ENCODE measurements around the gene GDF10. TPM values are rescaled to one million over a fixed set of nuclear protein-coding genes. Genes with fewer than 3 reads are reported as not detected.

Gene GDF10
- total and polyA plus RNA-seq, 10 of the 15 experiments (the other 5 are each of a cell fraction or from before 2014, with no cell fraction given): not detected

DNA sequence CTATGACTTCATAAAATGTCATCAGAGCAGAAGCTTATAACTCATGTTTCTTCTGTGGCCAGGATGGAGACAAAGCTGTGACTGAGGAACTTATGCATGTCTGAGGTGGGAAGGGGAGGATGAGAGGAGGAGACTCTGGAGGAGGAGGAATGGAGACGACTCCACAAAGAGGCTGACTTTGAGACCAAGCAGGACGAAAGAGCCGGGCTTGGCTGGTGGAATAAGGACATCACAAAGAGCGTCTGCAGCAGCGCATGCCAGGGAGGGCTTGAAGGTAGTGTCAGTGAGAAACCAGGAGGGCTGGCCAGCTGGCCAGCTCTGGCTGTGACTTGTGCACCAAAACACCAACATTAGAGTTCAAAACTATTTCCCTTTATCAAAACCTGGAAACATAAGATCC is 16.1 kb downstream of the GDF10 start:
- no peak for TF ChIP-seq ZBTB40 (IDR thresholded peaks at IDR 0.05; ENCODE audit: borderline replicate concordance)
- TF ChIP-seq, protein P1, sequence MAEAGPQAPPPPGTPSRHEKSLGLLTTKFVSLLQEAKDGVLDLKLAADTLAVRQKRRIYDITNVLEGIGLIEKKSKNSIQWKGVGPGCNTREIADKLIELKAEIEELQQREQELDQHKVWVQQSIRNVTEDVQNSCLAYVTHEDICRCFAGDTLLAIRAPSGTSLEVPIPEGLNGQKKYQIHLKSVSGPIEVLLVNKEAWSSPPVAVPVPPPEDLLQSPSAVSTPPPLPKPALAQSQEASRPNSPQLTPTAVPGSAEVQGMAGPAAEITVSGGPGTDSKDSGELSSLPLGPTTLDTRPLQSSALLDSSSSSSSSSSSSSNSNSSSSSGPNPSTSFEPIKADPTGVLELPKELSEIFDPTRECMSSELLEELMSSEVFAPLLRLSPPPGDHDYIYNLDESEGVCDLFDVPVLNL (IDR thresholded peaks at IDR 0.05; ENCODE audit: low read depth, low read length): no peak
- TF ChIP-seq RCOR1 (conservative IDR thresholded peaks at IDR 0.05; ENCODE audit: low read depth, low read length): no peak
- no peak for TF ChIP-seq TAF1 (IDR thresholded peaks at IDR 0.05; ENCODE audit: borderline replicate concordance, low read depth, low read length)

More for the DNA sequence above, 16.1 kb downstream of the GDF10 start:
- H3K4me3 ChIP-seq: no peak overlapping the region
- FAIRE-seq (no peak), DNase-seq (ENCODE audit: low read depth, low spot score) (no peak), ATAC-seq (no peak)
- H3K9me3 ChIP-seq (replicated peaks; ENCODE audit: control insufficient read depth, insufficient read depth, low read length): no peaks in the 10 kb centered on the region
- H3K4me2 ChIP-seq (ENCODE audit: control insufficient read depth, insufficient read depth): no peak overlapping the region
- H3K9ac ChIP-seq (ENCODE audit: control insufficient read depth, insufficient read depth, low read length): no peak overlapping the region
- intact Hi-C loops (cut with micrococcal nuclease; ENCODE audit: unreplicated experiment) (no loop called here), in situ Hi-C loops (cut with MboI) (no loop called here)
- ChIA-PET RAD21 (ENCODE audit: unreplicated experiment) (interaction anchor here (0.9 kb wide), 1 partner anchor 269 kb away, joined by 3 read pairs; no protein-coding TSS in a partner anchor), POLR2A (no interaction called here), SMC1A (ENCODE audit: uncharacterized antibody, unreplicated experiment) (interaction anchor here (0.6 to 7.4 kb wide), 3 partner anchors 208 to 292 kb away, joined by 3 to 66 read pairs (median 3); no protein-coding TSS in a partner anchor), CTCF (interaction anchor here (0.8 to 6.8 kb wide), 3 partner anchors 23 to 291 kb away, joined by 4 to 135 read pairs (median 45); no protein-coding TSS in a partner anchor)
- BruUV-seq (replicated peaks): no TSS peak
- H3K79me2 ChIP-seq (ENCODE audit: control insufficient read depth, insufficient read depth, low read length): no peaks in the 10 kb centered on the region
- no peaks in the 10 kb centered on the region for H3K4me1 ChIP-seq (ENCODE audit: control insufficient read depth, insufficient read depth, low read length)
- no peaks in the 10 kb centered on the region for H3K36me3 ChIP-seq (ENCODE audit: control insufficient read depth in 2 of 2, insufficient read depth in 2 of 2, low read length in 1 of 2)
- 48% methylated on average over 5 of the region's 5 CpGs for WGBS (ENCODE audit: insufficient coverage, insufficient replicate concordance, low lambda C conversion rate, missing lambda C conversion rate)
- no peak overlapping the region for H3K27ac ChIP-seq (ENCODE audit: control insufficient read depth, insufficient read depth)
- no peaks in the 10 kb centered on the region; a peak in 1 of 4 replicates for H3K27me3 ChIP-seq (replicated peaks in 1 of 2; ENCODE audit: control insufficient read depth in 2 of 2, insufficient read depth in 2 of 2, low read length in 1 of 2)
- H4K20me1 ChIP-seq (ENCODE audit: control insufficient read depth, insufficient read depth): no peaks in the 10 kb centered on the region
- H2AFZ ChIP-seq (ENCODE audit: control insufficient read depth, low read depth, low read length): no peak overlapping the region
